WERI-Rb-1 (cell line): ENCODE results near the gene SEC61B.

ENCODE experiments used
- DNase-seq: peaks from one replicate; pipeline ENCODE4 v3.0.0-alpha.2; 2020
- H3K27ac ChIP-seq: fragments of 250-450 bp; sonication (Bioruptor Pico); 2 replicates; pipeline ENCODE4 v1.5.1; 2020; ENCODE audit warnings: mild to moderate bottlenecking, moderate library complexity
- H3K27me3 ChIP-seq: fragments of 250-450 bp; sonication (Bioruptor Pico); 2 replicates; pipeline ENCODE4 v1.5.1; 2021; ENCODE audit warnings: mild to moderate bottlenecking, low read depth, moderate library complexity; ENCODE audit not compliant: insufficient read depth, severe bottlenecking
- H3K36me3 ChIP-seq: fragments of 250-450 bp; sonication (Bioruptor Pico); 2 replicates; pipeline ENCODE4 v1.5.1; 2020; ENCODE audit warnings: mild to moderate bottlenecking, moderate library complexity
- H3K4me3 ChIP-seq: 2 replicates; pipeline ENCODE4 v1.5.1; 2011; ENCODE audit warnings: low read depth, mild to moderate bottlenecking, control low read depth, low read length
- H3K9me3 ChIP-seq: fragments of 250-450 bp; sonication (Bioruptor Pico); 2 replicates; pipeline ENCODE4 v1.5.1; 2021; ENCODE audit warnings: mild to moderate bottlenecking, moderate library complexity; ENCODE audit not compliant: severe bottlenecking
- CTCF ChIP-seq: IDR thresholded peaks from 2 replicates; pipeline ENCODE4 v1.5.1; 2011; ENCODE audit warnings: low read depth, mild to moderate bottlenecking, control low read depth, inconsistent platforms, low read length

The SEC61B gene

GRCh38 chr9:99182356-99182755 lies 39.7 kb upstream of the SEC61B start:
- no peaks in the 10 kb centered on the region for H3K9me3 ChIP-seq
- no peak overlapping the region for H3K4me3 ChIP-seq
- no peaks in the 10 kb centered on the region for H3K27me3 ChIP-seq
- TF ChIP-seq CTCF = no peak
- no peaks in the 10 kb centered on the region for H3K36me3 ChIP-seq
- DNase-seq = no peak
- peak overlapping the region; percentile 23 for H3K27ac ChIP-seq

GRCh38 chr9:99183616-99184015 lies 38.5 kb upstream of the SEC61B start:
- TF ChIP-seq CTCF = no peak
- DNase-seq = no peak
- H3K27ac ChIP-seq = no peak overlapping the region

GRCh38 chr9:99184110-99184474 lies 38.0 kb upstream of the SEC61B start:
- Histone ChIP-seq H3K36me3 (no peaks in the 10 kb centered on the region), H3K27me3 (no peaks in the 10 kb centered on the region), H3K9me3 (no peaks in the 10 kb centered on the region), H3K4me3 (no peak overlapping the region), H3K27ac (peak overlapping the region; percentile 70; the same call in 1 of the 2 replicates)
- DNase-seq = no peak
- TF ChIP-seq CTCF = no peak

More at GRCh38 chr9:99183616-99184015, 38.5 kb upstream of the SEC61B start:
- no peaks in the 10 kb centered on the region for H3K9me3 ChIP-seq
- no peak overlapping the region for H3K4me3 ChIP-seq
- H3K36me3 ChIP-seq = no peaks in the 10 kb centered on the region
- H3K27me3 ChIP-seq = no peaks in the 10 kb centered on the region

GRCh38 chr9:99184475-99185347 lies 37.4 kb upstream of the SEC61B start:
- no peak overlapping the region for H3K4me3 ChIP-seq
- H3K36me3 ChIP-seq = no peaks in the 10 kb centered on the region
- peak; percentile 96 for TF ChIP-seq CTCF
- H3K27me3 ChIP-seq = no peaks in the 10 kb centered on the region
- DNase-seq = peak; percentile 92
- H3K9me3 ChIP-seq = no peaks in the 10 kb centered on the region
- peak overlapping the region; percentile 70 for H3K27ac ChIP-seq

- no peaks in the 10 kb centered on the region for H3K9me3 ChIP-seq
- no peak overlapping the region for H3K4me3 ChIP-seq
- no peak for TF ChIP-seq CTCF
- no peaks in the 10 kb centered on the region for H3K27me3 ChIP-seq
- DNase-seq = no peak
- H3K27ac ChIP-seq = no peak overlapping the region
- H3K36me3 ChIP-seq = no peaks in the 10 kb centered on the region
Observed at GRCh38 chr9:99185348-99185632, 36.8 kb upstream of the SEC61B start.

- no peak for DNase-seq
- no peak overlapping the region for H3K4me3 ChIP-seq
- no peak overlapping the region for H3K27ac ChIP-seq
- H3K36me3 ChIP-seq = no peaks in the 10 kb centered on the region
- no peak for TF ChIP-seq CTCF
- no peaks in the 10 kb centered on the region for H3K9me3 ChIP-seq
- H3K27me3 ChIP-seq = no peaks in the 10 kb centered on the region
Observed at GRCh38 chr9:99185934-99186333, 36.1 kb upstream of the SEC61B start.
